Measurements from ENCODE around the gene ABHD12B. TPM values are rescaled to one million over a fixed set of nuclear protein-coding genes. Genes with fewer than 3 reads are reported as not detected.

The ABHD12B gene
- total RNA-seq, 2 donors from 2014 or later, result not detected

DNA sequence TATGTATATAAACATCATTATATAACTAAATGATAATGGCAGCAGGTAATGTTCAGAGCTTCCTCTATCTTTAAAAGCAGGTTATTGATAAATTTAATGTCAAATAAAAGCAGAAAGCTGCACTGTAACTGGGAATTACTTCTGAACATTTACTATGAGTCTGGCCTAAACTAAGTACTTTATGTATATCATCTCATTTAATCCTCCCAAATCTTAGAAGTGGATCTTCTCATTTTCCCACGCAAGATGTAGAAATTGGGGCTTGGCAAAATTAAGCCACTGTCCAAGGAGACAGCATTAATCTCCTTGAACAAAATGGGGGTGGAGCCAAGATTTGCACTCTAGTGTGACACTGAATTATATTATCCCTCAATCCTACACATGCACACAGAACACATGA lies 46.5 kb upstream of the ABHD12B start:
- no peak overlapping the region for H3K27ac ChIP-seq
- H3K9me3 ChIP-seq, result no peaks in the 10 kb centered on the region
- DNase-seq (ENCODE audit: low spot score), result no peak
- H3K36me3 ChIP-seq, result no peaks in the 10 kb centered on the region
- H3K4me3 ChIP-seq, result no peak overlapping the region
- TF ChIP-seq, protein P1, sequence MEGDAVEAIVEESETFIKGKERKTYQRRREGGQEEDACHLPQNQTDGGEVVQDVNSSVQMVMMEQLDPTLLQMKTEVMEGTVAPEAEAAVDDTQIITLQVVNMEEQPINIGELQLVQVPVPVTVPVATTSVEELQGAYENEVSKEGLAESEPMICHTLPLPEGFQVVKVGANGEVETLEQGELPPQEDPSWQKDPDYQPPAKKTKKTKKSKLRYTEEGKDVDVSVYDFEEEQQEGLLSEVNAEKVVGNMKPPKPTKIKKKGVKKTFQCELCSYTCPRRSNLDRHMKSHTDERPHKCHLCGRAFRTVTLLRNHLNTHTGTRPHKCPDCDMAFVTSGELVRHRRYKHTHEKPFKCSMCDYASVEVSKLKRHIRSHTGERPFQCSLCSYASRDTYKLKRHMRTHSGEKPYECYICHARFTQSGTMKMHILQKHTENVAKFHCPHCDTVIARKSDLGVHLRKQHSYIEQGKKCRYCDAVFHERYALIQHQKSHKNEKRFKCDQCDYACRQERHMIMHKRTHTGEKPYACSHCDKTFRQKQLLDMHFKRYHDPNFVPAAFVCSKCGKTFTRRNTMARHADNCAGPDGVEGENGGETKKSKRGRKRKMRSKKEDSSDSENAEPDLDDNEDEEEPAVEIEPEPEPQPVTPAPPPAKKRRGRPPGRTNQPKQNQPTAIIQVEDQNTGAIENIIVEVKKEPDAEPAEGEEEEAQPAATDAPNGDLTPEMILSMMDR (IDR thresholded peaks at IDR 0.05), result no peak
- no peaks in the 10 kb centered on the region for H3K27me3 ChIP-seq (replicated peaks; ENCODE audit: insufficient read depth)
- peaks cover 16 to 30% of the 10 kb centered on the region in 2 donors for H3K4me1 ChIP-seq (ENCODE audit: control insufficient read depth in 1 of 2, low read depth in 2 of 2)
- no peak for ATAC-seq (ENCODE audit: insufficient number of reproducible peaks, low FRiP score, low read depth)

DNA sequence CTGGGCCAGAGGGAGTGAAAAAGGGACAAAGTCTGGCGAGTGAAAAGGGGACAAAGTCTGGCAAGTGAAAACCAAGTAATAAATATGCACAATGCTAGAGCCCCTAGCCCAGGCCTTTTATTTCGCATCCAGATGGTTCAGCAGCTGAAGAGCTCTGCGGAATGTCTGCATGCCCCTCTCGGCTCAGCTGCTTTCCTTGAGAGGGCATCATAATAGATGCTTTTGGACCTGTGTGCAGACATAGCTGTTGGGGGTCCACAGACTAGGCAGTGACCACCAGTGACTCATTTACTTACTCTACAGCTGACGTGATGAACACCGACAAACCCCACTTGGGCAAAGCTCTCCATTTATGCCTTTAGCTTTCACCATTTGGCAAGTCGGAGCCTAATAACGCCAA lies 45.2 kb upstream of the ABHD12B start:
- Histone ChIP-seq H3K36me3 (no peaks in the 10 kb centered on the region), H3K4me1 (ENCODE audit: control insufficient read depth in 1 of 2, low read depth in 2 of 2) (peaks cover 16 to 30% of the 10 kb centered on the region in 2 donors), H3K4me3 (no peak overlapping the region), H3K27me3 (replicated peaks; ENCODE audit: insufficient read depth) (no peaks in the 10 kb centered on the region), H3K9me3 (no peaks in the 10 kb centered on the region), H3K27ac (no peak overlapping the region)
- TF ChIP-seq, protein P1 (IDR thresholded peaks at IDR 0.05), result no peak
- DNase-seq (ENCODE audit: low spot score) (no peak), ATAC-seq (ENCODE audit: insufficient number of reproducible peaks, low FRiP score, low read depth) (no peak)

DNA sequence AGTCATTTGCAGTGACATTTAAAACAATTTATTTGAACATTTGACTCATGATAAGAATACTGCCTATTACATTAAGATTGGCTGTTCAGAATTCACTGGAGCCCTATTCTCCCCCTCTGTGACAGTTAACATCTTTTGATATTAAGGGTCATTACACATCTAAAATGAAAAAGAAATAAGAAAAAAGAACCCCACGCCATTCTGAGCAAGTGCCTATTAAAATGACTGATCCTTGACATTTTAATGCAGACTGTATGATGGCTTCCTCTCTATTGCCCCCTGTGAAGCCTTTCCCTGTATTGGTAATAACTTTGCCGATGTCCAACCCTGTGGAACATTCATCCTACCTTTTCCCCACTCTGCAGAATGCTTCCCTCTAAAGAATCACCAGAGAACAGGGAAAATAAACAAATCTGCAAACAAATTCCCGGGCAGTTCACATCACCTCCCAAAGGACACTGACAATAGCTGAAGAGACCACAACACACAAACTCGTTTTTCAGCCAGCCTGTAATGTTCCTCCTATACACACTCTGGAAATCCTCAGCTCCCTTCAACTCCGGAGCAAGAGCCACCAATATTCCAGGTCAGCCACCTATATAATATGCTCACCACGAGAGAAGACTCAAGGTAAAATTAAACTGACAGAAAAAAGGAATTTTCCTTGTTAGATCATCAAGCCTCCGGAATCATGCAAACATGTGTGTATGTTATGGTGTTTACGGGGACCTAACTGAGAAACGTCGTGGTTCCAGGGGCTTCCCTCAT lies 42.9 kb upstream of the ABHD12B start:
- DNase-seq (ENCODE audit: low spot score) (no peak), ATAC-seq (ENCODE audit: insufficient number of reproducible peaks, low FRiP score, low read depth) (no peak)
- Histone ChIP-seq H3K27me3 (replicated peaks; ENCODE audit: insufficient read depth) (no peaks in the 10 kb centered on the region), H3K4me3 (peak overlapping the region; percentile 96), H3K4me1 (ENCODE audit: control insufficient read depth in 1 of 2, low read depth in 2 of 2) (peaks cover 8 to 12% of the 10 kb centered on the region in 2 donors), H3K9me3 (no peaks in the 10 kb centered on the region), H3K36me3 (no peaks in the 10 kb centered on the region), H3K27ac (no peak overlapping the region)
- TF ChIP-seq, protein P1 (IDR thresholded peaks at IDR 0.05), result no peak

DNA sequence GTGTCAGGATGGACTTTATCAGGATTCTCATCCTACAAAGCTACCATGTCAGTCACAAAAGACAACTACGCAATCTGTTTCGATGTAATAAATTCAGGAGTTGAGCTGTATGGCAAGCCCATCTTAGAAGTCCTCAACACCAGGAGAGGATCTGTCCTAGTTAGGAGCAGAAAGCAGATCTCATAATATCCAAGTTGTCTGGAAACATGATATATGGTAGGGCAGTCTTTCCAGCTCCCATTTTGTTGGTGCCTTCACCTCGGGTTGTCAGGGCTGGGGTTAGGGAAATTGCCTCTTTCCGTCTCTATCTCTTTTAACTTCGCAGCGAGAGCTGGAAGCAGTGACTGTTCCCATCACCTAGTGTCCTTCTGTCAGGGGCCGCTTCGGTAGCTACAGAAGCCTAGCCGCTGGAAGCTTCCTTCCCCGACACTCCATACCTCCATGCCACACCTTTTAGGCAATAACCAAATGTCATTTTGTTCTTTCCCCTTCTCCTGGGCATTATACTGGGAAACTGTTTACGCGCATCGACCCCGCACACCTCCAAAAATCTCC lies 42.3 kb upstream of the ABHD12B start:
- DNase-seq (ENCODE audit: low spot score) (no peak), ATAC-seq (ENCODE audit: insufficient number of reproducible peaks, low FRiP score, low read depth) (no peak)
- no peaks in the 10 kb centered on the region for H3K36me3 ChIP-seq
- peak overlapping the region; percentile 96 for H3K4me3 ChIP-seq
- H3K27me3 ChIP-seq (replicated peaks; ENCODE audit: insufficient read depth), result no peaks in the 10 kb centered on the region
- no peaks in the 10 kb centered on the region for H3K9me3 ChIP-seq
- H3K27ac ChIP-seq, result peak overlapping the region; percentile 59 to 83
- TF ChIP-seq, protein P1 (IDR thresholded peaks at IDR 0.05), result no peak
- peaks cover 8 to 11% of the 10 kb centered on the region in 2 donors for H3K4me1 ChIP-seq (ENCODE audit: control insufficient read depth in 1 of 2, low read depth in 2 of 2)

DNA sequence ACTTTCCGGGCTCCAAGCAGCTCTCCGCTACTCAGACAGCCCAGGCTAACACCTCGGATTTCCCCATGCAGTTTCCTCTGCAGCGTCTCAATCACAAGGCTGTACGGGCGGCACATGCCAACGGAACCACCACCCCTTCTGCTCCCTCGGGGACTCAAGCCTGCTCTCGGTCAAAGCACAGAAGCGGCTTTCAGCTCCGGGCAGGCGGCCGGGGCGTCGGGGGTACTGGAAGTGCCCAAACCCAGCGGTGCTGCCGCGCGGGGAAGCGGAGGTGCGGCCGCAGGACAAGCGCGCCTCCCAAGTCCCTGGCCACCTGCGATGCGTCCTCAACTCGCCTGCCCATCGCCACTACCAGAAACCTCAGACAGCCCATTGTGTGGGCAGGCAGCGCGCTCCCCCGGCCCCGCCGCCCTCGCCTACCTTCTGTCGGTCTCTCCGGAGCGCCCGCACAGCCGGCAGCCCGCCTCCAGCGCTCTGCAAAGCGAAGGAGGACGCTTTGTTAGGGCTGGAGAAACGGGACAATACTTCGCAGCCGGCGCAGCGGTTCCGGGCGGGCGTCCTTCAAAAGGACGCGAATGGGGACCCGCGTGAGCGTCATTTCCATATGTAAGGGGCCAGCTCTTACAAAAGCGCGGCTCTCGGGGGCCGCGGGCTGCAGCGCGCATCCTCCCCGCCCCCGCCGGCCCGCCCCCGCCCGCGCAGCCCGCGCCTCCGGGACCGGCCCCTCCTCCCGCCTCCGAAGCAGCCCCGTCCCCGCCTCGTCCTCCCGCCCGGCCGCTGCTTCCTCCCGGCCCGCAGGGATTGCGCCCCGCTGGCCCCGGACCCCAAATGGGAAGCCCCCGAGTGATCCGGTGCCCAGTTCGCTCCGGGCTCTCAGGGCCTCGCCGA lies 41.6 kb upstream of the ABHD12B start:
- no peaks in the 10 kb centered on the region for H3K9me3 ChIP-seq
- peak; percentile 59 for ATAC-seq (ENCODE audit: insufficient number of reproducible peaks, low FRiP score, low read depth)
- H3K4me1 ChIP-seq (ENCODE audit: control insufficient read depth in 1 of 2, low read depth in 2 of 2), result peaks cover 8 to 11% of the 10 kb centered on the region in 2 donors
- H3K4me3 ChIP-seq, result peak overlapping the region; percentile 96
- H3K27ac ChIP-seq, result peak overlapping the region; percentile 77 to 83
- no peaks in the 10 kb centered on the region for H3K27me3 ChIP-seq (replicated peaks; ENCODE audit: insufficient read depth)
- no peak for DNase-seq (ENCODE audit: low spot score)
- H3K36me3 ChIP-seq, result no peaks in the 10 kb centered on the region
- TF ChIP-seq, protein P1 (IDR thresholded peaks at IDR 0.05), result no peak

Data from thoracic aorta (tissue), 2 donors.